HL-60/S4 treated with retinoic acid at 250 ng/mL for 4 days and 3 days (cell line): ENCODE measurements around the gene IFIT3.
"Not testable (repeated sequence)": the region's sequence is repeated elsewhere in the genome, so short reads cannot be mapped to it uniquely, and the experiment has no call there.

ENCODE experiments used
- in situ Hi-C: fragments of 300-500 bp; cut with MboI; formaldehyde crosslinking; loops from 2 replicates; pipeline ENCODE4 v1.7.0; 2022; ENCODE audit warnings: low sequenced_read_pairs

Gene IFIT3

GRCh38 chr10:89332123-89332633 lies 4.4 kb downstream of the IFIT3 start:
- in situ Hi-C loops: no loop called here

GRCh38 chr10:89335226-89335625 lies 7.4 kb downstream of the IFIT3 start:
- in situ Hi-C loops: no loop called here

DNA sequence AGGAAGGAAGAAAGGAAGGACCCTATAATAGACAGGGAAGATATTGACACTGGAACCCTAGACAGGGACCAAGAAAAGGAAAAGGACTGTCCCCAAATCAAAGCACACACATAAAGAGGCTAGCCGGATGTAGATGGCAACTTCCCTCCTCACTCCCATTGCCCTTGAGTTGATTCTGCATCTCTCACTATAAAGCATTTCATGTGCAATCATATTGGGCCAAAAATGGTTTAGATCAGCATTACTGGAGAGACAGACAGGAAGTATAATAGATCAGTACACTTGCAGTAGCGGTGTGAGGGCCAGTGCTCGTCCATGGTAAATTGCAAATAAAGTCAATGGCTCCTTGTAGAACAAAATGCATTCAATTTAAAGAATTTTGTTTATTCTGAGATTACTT lies 8.4 kb downstream of the IFIT3 start:
- in situ Hi-C loops: no loop called here

- in situ Hi-C loops: no loop called here
Measured at GRCh38 chr10:89337484-89337883, 9.7 kb downstream of the IFIT3 start.

- in situ Hi-C loops: no loop called here
Measured at GRCh38 chr10:89338713-89339112, 10.9 kb downstream of the IFIT3 start.

DNA sequence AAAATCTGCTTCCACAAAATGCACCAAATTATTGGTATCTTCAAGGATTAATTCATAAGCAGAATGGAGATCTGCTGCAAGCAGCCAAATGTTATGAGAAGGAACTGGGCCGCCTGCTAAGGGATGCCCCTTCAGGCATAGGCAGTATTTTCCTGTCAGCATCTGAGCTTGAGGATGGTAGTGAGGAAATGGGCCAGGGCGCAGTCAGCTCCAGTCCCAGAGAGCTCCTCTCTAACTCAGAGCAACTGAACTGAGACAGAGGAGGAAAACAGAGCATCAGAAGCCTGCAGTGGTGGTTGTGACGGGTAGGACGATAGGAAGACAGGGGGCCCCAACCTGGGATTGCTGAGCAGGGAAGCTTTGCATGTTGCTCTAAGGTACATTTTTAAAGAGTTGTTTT lies 12.1 kb downstream of the IFIT3 start:
- in situ Hi-C loops: no loop called here

GRCh38 chr10:89341649-89342048 lies 13.9 kb downstream of the IFIT3 start:
- in situ Hi-C loops: no loop called here

DNA sequence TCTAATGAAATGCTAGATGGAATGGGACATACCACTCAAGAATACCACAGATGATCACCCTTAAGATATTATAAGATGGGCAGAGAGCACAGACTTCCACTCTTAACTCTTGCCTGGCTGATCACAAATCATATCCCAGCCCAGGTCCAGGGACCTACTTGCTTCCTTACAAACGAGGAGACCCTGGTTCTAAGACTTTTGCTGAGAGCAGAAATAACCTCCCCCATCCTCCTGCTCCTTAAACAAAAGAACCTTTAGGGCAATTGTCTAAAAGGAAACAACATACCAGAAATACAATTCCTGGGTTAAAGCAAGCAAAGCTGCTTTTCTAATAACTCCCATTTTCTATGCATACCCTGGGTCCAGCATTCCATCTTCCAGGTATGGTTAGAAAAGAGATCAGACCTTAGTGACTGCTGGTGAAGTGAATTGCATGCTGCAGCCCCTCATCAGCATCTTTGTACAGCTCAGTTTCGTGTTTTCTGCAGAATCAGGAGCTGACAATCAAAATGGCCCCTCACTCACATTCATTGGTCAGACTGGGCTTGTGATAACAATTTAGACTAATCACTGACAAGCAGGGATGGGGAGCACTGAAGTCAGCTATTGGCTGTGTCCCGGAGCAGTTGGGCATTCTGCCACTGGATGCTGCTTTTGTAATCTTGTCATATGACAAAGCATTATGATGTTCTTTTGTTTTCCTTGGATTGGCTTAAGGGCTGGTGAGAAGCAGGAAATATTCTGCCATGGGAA lies 14.6 kb downstream of the IFIT3 start:
- in situ Hi-C loops: no loop called here

DNA sequence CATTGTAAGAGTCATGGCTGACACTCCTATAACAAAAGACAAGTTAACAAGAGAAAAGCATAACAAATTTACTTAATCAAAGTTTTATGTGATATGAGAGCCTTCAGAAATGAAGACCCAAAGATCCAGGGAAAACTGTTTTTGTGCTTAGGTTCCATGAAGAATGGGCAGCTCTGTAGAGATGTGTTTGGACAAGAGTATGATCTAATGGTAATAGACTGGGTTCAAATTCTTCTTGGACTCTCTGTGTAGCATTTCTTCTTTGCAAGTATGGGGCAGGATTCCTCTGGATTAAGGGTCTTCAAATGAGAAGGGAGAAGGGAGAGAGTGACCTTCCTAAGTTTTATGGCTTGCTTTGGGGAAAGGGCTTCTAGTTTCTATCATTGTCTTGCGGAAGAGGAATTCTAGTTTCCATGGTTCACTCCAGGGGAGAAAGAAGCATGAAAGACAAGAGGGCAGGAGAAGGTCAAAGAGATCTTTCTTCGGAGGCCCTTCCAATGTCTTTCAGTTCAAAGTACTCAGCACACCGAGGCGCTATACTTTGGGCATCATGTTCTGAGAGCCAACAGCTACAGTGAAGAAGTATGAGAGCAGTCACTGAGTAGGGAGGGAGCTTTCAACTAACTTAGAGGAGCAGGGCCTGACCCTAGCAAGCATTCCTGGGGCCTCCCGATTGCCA lies 15.4 kb downstream of the IFIT3 start:
- in situ Hi-C loops: no loop called here

DNA sequence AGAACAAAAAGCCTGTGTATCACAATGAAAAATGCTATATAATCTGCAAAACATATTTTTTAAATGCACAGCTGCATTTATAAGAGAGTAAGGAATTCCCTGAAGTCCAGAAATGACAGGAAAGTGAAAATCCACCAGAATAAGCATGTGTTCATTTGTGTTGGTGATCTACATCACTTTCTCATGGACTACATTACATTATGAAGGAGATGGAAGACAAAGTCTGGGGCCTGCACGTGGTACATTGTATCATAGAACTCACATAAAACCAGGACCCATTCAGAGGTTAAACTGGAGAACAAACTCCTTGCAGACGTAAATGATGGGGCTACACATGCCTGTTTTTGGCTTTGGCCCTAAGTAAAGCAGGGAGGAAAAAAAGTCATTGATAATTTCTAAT lies 16.4 kb downstream of the IFIT3 start:
- in situ Hi-C loops: no loop called here

GRCh38 chr10:89345367-89346000 lies 17.7 kb downstream of the IFIT3 start:
- in situ Hi-C loops: no loop called here

- in situ Hi-C loops: no loop called here
Measured at GRCh38 chr10:89346405-89347254, 18.8 kb downstream of the IFIT3 start.

GRCh38 chr10:89347701-89348457 lies 20.1 kb downstream of the IFIT3 start:
- in situ Hi-C loops: no loop called here

DNA sequence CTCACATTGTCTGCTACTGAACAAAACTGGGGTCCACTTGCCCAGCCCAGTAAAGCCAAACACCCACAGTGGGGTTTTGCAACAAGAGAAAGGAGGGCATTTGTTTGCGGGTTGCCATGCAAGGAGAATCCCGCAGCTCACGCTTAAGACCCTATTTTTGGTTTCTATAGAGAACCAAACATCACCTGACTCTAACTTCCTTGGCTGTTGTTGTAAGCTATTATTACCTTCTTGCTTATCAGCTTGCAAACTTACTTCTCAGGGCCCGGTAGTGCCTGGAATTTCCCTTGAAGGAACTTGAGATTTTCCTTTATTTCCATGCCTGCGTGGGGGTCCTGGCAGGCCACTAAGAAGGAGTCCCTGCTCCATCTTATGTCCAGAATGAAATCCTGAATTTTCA lies 20.7 kb downstream of the IFIT3 start:
- in situ Hi-C loops: no loop called here

- in situ Hi-C loops: no loop called here
Measured at GRCh38 chr10:89348975-89349374, 21.2 kb downstream of the IFIT3 start.

GRCh38 chr10:89350631-89351315 lies 23.0 kb downstream of the IFIT3 start:
- in situ Hi-C loops: not testable (repeated sequence)

DNA sequence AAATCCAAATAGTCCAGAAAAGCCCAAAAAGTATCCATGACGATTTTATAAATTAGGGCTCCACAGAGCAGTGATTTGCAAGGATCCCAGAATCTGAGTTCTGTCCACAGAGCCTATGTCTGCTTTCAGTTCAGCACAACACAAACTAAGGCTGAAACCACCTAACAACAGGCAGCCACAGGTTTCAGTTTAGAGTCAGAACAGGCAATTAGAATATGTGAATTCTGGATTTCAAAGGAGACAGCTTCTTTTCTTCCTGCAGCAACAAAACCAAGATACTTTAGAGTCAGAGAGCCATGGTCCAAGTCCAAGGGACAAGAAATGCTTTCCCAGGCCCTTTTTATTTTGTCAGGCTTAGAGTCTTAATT lies 23.6 kb downstream of the IFIT3 start:
- in situ Hi-C loops: no loop called here

- in situ Hi-C loops: no loop called here
Measured at GRCh38 chr10:89351780-89352597, 24.2 kb downstream of the IFIT3 start.

GRCh38 chr10:89352802-89353201 lies 25.0 kb downstream of the IFIT3 start:
- in situ Hi-C loops: no loop called here
